ENCODE results near the gene ALKBH5.

ALKBH5 gene

DNA sequence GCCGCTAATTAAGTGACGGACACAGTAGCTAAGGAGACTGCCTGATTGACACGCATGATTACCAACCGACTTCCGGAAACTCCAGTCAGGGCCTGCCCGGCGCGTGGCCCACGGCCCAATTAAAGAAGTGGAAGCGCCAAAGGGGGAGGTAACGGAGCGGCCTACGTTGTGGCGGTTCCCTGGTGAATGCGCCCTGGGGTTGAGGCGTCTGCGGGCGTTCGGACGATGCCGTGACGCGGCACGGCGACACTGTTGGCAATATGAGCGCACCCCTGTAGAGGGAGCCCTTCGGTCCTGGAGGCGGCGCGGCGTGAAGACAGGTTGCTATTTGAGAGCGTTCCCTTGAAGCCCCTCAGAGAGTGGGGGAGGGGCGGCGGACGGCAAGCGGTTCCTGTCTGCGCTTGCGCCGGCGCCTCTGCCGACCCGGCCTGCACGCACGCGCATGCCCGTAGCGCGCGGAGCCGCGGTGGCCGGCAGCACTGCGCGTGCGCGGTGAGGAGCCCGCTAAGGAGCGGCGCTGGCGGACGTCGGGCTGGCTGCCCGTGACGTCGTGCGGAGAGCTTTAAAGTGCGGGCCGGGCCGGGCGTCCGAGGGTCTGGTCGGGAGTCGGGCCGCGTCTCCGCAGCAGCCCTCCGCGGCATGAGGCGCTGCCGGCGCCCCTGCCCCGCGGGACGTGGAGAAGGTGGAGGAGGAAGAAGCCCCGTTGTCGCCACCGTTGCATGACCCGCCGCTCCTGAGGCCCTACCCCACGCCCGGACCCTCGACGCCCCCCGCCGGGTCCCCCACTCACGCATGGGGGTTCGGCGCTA is at the start of gene ALKBH5:
Gene ALKBH5 (plus strand): TSS at position 495 of the 809 bp plus-strand sequence. CDS start 416 bp downstream, outside the sequence.
- FAIRE-seq (peak; percentile 75), DNase-seq (ENCODE audit: low spot score) (peak; percentile 98)

DNA sequence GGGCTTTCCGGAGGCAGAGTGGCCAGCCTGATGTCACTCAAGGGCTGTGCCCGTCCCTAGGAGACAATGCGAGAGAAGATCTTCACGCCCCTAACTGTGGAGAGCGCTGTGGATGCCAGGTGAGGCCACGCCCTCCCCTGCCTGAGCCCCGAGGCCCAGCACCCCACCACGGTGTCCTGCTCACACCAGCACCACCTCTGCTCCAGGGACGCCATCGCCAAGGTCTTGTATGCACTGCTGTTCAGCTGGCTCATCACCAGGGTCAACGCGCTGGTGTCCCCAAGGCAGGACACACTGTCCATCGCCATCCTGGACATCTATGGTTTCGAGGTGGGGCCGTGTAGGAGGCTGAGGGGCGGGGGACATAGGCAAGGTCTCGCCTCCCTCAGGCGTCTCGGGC is 47.3 kb upstream of the ALKBH5 start:
- DNase-seq (ENCODE audit: low spot score) (no peak), FAIRE-seq (no peak)

DNA sequence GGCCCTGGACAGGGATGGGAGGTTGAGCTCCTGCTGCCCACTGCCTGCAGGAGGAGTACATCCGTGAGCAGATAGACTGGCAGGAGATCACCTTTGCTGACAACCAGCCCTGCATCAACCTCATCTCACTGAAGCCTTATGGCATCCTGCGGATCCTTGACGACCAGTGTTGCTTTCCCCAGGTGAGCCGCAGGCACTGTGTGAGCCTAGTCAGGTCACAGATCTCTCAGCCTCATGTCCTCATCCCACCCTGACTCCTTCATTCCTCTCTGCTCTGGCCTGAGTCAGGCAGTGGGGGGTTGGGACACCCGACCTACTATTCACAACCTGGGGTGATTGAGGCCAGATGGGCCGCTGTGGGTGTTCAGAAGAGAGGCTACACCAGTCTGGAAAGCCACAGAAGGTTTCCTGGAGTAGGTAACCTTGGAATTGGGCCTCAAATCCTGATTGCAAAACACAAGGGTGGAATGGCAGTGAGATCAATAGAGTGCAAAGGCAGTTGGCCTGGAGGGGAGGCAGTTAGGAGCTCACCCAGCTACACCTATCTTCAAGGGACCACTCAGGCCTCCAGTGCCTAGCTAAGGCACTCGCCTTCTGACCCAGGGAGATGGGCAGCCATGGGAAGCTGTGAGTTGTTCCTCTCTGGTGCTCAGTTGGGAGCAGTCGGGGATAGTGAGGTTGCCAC is 45.4 kb upstream of the ALKBH5 start:
- FAIRE-seq (no peak), DNase-seq (ENCODE audit: low spot score) (no peak)

DNA sequence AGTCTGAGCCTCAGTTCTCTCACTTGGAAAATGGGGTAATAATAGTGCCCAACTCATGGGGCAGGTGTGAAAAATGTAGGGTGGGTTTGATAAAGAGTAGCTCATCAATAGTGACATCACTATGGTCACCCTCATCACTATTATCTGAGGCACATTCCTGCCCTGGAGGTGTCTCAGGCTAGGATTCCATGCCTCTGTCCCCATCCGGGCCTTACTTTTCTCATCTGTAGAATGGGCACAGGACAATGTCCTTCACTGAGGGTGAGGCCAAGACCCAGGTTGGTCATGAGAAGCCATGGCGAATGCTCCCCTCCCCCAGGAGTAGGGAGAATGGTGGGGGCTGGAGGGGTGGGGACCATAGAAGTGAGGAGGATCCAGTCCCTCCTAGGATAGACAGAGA is 44.5 kb upstream of the ALKBH5 start:
- no peak for DNase-seq (ENCODE audit: low spot score)
- no peak for FAIRE-seq

DNA sequence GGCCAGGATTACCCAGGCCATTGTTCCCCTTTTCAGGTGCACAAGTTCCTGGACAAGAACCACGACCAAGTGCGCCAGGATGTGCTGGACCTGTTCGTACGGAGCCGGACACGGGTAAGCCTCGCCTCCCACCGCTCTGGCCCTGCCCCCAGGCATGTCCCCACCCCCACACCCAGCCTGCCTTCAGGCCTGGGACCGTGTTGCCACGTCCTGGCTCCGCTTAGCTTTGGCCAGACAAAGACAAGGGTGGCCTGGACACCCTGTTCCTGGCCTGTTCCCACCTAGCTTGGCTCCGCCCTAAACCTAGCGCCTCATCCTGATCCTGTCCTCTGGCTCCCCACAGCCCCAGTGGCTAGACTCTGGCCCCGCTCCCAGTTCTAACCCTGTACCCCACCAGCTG is 44.1 kb upstream of the ALKBH5 start:
- DNase-seq (ENCODE audit: low spot score) (no peak), FAIRE-seq (no peak)

DNA sequence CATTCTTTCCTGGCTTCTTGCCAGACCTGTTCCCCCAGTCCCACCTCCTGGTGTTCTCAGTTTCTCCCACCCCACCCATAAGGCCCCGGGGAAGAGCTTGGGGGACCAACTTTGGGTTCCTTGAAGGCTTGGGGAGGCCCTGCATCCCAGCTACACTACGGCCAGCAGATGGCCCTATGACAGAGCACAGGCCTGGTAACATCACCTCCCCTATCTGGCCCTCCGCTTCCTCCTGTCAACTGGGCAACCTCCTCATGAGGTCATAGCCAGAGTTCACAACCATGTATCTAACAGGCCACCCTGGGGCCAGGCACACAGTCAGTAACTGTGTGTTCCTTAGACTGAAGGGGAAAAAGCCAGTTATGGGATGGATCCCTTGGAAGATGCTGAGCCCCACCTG is 43.7 kb upstream of the ALKBH5 start:
- FAIRE-seq = no peak
- no peak for DNase-seq (ENCODE audit: low spot score)

DNA sequence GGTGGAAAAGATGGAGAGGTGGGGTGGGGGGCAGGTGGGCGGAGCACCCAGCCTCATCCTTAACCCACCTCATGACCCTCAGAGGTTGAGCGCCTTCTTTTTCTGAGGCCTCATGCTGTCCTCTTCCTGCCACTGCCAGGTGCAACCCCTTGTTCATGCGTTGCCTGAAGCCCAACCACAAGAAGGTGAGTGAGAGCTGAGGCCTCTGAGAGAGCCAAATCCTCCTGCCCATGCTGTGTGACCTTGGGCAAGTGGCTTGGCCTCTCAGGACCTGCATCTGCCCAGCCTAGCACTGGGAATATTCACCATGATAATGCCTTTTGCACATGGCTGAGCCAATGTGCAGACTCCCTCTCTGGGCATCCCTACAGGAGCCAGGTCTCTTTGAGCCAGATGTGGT is 43.0 kb upstream of the ALKBH5 start:
- no peak for DNase-seq (ENCODE audit: low spot score)
- FAIRE-seq = no peak

DNA sequence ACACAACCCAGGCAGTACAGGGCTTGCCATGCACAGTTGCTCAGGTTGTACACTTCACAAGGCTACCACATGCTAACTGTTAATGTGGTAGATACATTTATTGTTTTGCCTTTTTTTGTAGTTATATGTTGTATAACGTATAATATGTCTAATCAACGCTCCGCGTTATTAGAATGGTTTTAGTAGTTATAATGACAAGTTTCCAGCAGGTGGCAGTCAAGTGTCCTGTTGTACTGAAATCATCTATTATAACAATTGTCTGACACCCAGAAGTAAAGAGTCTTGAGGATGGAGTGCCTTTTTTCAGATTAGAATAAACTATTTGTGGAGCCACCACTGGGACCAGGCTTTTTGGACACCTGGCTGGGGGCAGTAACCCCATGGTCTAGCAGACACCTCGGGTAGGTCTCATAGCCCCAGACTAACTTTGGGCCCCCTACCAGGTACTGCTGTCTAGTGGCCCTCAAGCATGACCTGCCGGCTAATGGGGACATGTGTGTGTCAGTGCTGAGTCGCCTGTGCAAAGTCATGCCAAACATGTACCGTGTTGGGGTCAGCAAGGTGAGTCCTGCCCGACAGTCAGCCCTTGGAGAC is 42.3 kb upstream of the ALKBH5 start:
- FAIRE-seq = peak; percentile 80
- DNase-seq (ENCODE audit: low spot score) = peak; percentile 35

DNA sequence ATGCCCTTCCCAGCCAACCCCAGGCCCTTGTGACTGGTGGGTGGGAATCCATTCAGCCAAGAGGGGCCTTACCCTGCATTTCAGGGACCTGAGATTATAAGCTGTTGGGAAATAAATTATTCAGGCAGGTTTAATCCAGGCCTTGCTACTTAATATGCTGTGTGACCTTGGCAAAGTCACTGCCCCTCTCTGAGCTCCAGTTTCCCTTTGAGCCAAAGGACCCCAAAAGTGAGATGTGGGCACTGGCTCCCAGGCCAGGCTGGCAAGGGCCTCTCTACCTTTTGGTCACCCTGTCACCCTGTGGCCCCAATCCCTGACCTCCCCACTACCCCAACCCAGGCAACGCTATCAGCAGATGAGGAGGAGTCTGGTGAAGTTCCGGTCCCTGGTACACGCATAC is 41.2 kb upstream of the ALKBH5 start:
- no peak for DNase-seq (ENCODE audit: low spot score)
- no peak for FAIRE-seq

DNA sequence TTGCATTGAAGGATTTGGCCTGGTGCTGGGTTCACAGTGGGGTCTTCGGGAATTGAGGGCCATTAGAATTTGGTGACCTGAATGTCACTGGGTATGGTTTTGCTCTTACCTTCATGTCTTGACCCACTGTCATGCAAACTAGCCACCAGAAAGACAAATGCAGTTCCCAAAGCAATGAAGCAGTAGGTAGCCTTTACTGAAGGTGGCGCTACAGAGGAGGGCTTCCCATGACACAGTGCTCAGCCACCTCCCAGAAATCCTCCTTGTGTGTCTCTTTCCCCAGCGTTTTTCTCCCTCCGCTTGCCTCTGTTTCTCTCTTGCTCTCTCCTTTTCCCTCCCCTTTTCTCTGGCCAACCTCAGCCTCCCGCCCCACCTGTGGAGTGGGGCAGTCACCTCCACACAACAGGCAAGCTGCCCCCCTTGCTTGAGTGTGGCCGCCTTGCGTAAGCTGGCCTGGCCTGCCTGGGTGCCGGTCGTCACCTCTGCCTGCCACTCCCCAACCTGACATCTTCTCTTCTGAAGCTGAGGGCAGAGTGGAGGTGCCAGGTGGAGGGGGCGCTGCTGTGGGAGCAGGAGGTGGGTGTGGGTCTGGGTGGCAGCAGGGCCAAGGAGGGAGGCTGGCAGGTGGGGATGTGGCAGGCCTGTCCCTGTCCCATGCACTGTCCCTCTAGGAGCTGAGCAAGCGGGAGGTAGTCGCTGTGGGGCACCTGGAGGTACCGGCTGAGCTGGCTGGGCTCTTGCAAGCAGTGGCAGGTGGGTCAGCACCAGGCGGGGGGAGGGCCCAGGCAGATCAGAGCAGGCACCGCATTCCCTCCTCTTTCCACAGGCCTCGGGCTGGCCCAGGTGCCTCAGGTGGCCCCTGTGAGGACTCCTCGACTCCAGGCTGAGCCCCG is 40.3 kb upstream of the ALKBH5 start:
- no peak for FAIRE-seq
- DNase-seq (ENCODE audit: low spot score) = no peak

DNA sequence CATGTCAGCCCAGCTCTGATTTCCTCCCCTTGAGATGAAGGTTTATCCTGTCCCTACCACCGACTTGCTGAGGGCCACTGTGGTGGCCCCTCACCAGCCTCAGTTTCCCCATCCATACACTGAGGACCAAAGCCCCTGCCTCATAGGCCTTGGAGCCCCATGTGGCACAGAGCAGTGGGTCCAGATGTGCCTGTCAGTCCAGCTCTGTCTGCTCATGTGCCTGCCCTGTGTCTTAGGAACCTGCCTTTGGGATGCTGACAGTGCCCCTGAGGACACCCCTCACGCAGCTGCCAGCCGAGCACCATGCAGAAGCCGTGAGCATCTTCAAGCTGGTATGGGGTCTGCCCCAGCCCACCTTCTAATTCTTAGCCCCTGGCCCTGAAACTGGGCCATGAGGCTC is 39.4 kb upstream of the ALKBH5 start:
- no peak for DNase-seq (ENCODE audit: low spot score)
- no peak for FAIRE-seq

DNA sequence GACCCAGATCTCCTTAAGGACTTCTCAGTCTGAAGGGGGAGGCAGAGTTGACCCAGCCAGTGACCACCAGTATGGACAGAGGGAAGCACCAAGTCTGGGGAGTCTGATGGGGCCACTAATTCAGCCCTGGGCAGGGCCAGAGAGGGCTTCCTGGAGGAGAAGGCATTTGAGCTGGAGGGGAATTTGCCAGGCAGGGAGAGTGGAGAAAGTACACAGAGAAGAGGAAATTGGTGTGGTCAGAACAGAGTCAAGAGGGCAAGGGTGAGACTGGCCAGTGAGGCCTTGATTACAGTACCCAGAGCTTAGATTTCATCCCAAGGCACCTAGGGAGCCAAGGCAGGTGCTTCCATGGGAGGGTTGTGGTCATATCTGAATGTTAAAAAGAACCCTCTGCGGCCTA is 38.8 kb upstream of the ALKBH5 start:
- no peak for FAIRE-seq
- DNase-seq (ENCODE audit: low spot score) = no peak

DNA sequence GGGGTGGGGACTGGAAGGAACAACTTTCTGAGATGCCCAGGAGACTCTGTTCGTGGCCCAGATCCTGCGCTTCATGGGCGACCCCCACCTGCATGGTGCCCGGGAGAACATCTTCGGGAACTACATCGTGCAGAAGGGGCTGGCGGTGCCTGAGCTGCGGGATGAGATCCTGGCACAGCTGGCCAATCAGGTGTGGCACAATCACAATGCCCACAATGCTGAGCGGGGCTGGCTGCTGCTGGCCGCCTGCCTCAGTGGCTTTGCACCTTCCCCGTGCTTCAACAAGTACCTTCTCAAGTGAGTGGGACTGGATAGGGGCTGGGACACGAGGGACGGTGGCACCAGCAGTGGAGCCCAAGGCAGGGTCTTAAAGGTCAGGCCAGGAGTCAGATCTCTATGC is 37.8 kb upstream of the ALKBH5 start:
- FAIRE-seq = no peak
- DNase-seq (ENCODE audit: low spot score) = no peak

DNA sequence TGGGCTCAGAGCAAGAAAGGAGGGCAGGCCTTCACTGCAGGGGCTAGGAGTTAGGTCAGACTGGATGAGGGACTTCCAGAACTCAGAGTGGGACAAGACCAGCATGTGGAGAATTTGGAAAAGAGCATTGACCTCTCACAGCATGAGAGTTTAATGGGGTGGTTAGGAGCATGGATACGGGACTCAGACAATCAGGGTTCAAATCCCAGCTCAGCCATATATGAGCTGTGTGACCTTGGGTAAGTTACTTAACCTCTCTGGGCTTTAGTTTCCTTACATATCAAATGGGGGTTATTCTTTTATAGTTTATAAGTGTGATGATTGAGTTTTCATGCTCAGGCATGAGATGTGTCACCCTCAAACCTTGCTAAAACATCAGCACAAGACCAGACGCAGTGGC is 37.4 kb upstream of the ALKBH5 start:
- no peak for DNase-seq (ENCODE audit: low spot score)
- no peak for FAIRE-seq

DNA sequence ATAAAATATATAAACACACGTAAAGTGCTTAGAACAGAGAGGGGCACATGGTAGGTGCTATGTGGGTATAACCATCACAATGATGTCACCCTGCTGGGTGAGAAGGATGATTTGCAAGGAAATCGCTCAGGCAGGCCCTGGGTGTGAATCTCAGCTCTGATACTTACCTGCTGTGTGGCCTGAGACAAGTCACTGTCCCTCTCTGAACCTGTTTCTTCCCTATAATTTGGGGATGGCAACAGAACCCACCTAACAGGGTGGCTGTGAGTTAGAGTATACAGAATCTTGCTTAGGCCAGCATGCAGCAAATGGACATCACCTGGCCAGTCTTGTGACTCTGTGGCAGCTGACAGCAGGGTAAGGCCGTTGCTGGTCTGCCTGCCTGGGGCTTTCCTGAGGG is 36.6 kb upstream of the ALKBH5 start:
- FAIRE-seq (no peak), DNase-seq (ENCODE audit: low spot score) (no peak)

DNA sequence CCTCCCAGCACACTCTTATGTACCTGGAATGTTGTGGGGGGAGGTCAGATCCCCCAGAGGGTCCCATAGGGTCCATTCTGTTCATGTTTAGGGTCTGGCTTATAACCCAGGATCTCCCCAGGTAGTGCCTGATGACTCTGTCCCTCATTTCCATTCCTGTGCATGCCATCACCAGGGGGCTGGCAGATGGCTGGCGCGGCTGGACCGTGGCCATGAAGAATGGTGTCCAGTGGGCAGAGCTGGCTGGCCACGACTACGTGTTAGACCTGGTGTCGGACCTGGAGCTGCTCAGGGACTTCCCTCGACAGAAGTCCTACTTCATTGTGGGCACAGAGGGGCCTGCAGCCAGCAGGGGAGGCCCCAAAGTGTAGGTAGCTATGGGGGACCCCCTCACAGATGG is 35.0 kb upstream of the ALKBH5 start:
- FAIRE-seq (no peak), DNase-seq (ENCODE audit: low spot score) (no peak)

DNA sequence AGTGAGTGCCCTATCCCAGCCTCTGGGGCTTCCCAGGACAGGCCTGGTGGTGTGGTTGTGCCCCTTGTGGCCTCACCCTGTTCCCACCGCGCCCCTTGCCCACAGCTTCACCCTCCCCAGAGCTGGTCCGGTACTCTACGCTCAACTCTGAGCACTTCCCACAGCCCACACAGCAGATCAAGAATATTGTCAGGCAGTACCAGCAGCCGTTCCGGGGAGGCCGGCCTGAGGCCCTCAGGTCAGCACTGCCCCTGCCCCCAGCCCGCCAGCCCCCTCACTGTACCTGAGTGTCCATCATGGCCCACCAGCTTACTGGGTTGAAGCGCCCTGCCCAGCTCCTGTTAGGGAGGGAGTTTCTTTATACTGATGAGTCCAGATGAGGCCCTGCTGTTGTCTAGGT is 32.3 kb upstream of the ALKBH5 start:
- FAIRE-seq = no peak
- no peak for DNase-seq (ENCODE audit: low spot score)

DNA sequence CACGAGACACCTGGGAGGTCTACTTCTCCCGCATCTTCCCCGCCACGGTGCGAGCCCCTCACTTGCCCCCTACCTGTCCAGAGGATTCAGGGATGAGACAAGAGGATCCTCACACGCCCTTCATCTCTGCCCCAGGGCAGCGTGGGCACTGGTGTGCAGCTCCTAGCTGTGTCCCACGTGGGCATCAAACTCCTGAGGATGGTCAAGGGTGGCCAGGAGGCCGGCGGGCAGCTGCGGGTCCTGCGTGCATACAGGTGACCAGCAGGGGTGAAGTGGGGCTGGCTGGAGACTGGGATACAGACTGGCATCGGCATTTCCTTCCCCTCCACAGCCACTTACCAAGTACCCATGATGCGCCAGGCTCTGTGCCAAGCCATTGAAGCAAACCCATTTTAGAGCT is 28.4 kb upstream of the ALKBH5 start:
- no peak for FAIRE-seq
- no peak for DNase-seq (ENCODE audit: low spot score)

DNA sequence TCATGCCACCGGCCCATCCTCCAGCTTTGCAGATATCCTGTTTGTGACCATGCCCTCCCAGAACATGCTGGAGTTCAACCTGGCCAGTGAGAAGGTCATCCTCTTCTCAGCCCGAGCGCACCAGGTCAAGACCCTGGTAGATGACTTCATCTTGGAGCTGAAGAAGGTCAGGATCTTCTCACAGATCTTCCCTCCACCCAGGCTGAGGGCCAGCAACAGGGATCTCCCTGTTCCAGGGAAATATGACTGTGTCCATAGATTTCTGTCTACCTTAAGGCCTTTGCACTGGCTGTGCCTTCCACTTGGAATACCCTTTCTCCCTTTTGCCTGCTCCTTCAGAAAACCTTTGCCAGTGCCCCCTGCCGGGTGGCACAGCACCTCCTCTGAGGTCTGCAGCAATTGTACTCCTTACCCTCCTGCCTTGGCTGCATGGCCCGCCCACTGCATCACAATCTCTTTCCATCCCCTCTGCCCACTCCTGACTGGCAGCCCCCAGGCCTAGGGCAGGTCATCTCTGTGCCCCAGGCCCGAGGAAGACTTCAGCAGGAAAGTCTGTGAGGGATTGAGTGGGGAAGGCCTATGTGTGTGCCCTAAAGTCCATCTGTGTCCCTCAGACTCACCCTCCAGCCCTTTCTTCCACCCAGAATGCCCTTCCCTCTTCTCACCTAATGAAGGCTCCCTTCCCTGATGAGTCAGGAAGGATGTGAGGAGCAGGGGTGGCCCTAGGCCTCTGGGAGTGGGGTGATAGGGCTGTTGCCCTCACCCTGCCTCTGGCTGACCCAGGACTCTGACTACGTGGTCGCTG is 27.3 kb upstream of the ALKBH5 start:
- FAIRE-seq (no peak), DNase-seq (ENCODE audit: low spot score) (no peak)

DNA sequence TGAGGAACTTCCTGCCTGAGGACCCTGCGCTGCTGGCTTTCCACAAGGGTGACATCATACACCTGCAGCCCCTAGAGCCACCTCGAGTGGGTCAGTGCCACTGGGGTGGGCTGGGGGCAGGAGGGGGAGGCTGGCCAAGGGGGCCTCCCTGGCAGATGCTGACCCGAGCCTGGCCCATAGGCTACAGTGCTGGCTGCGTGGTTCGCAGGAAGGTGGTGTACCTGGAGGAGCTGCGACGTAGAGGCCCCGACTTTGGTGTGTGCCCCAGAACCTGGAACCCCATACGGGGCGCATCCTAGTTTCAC is 26.7 kb upstream of the ALKBH5 start:
- DNase-seq (ENCODE audit: low spot score) (no peak), FAIRE-seq (no peak)

DNA sequence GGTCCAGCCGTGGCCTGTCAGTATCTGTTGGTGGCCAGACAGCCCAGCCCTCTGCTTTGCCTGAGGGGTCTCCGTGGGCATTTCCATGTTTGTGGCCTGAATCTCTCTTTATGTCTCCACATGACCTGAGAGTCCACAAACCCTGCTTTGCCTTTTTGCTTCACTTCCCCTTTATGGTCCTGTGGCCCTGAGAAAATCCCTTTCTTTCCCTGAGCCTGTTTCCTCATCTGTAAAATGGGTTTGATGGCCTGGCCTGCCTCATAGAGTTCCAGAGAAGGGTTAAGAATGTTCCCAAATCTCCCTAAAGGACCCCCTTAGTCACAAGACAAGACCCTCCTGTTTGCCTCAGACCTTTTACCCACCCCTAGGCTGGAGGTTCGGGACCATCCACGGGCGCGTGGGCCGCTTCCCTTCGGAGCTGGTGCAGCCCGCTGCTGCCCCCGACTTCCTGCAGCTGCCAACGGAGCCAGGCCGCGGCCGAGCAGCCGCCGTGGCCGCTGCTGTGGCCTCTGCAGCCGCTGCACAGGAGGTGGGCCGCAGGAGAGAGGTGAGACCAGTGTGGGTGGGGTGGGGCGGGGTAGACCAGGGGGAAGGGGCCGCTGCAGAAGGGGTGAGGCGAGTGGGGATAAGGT is 26.2 kb upstream of the ALKBH5 start:
- FAIRE-seq = no peak
- no peak for DNase-seq (ENCODE audit: low spot score)

Data from RCC 7860 (cell line).